Fibroblast of skin of right quadriceps (primary cell): ENCODE measurements around the gene CEP97.

ENCODE experiments used
- DNase-seq: peaks from one replicate; pipeline ENCODE4 v3.0.0-alpha.2; 2013

Gene CEP97

GRCh38 chr3:101817992-101818391, 93.6 kb downstream of the CEP97 start:
- no peak for DNase-seq

GRCh38 chr3:101819649-101820206, 95.3 kb downstream of the CEP97 start:
- DNase-seq, result no peak
